ENCODE data around the gene PAGE2. TPM values are rescaled to one million over a fixed set of nuclear protein-coding genes. Genes with fewer than 3 reads are reported as not detected.
"Not testable (repeated sequence)": the region's sequence is repeated elsewhere in the genome, so short reads cannot be mapped to it uniquely, and the experiment has no call there.

Gene PAGE2
- total and polyA plus RNA-seq, 9 of the 15 experiments (the other 6 are each of a cell fraction or from before 2014, with no cell fraction given) = 0.40 to 3.7 (median 1.5) TPM; not detected in 1

DNA sequence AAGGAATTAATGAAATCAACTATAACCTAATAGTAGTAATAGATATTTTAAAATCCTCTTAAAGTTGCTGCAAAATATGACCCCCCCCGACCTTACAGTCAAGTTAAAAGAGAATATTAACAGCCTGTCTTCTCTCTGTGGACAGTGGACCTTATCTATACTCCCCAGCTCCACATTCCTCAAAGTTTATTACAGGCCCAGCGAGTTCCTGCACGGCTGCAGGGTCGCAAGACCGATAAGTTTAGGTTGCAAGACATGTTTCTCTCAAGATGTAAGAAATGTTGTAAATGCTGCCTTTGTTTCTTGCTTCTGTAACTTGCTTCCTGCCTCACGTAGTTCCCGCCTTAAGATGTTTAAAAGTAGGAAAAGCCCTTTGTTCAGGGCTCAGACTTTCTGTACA is 27.8 kb downstream of the PAGE2 start (continued):
- TF ChIP-seq ZBTB11 (CRISPR knock-in tag; IDR thresholded peaks at IDR 0.05) (0 out of 6 replicates have a peak, but pooled peaks of 1 of the 3 experiments have one; percentile 20), BCOR (IDR thresholded peaks at IDR 0.05) (0 out of 2 replicates have a peak, but pooled peaks have one; percentile 15), SMARCC2 (IDR thresholded peaks at IDR 0.05; ENCODE audit: low read depth) (peak; percentile 83), ZMIZ1 (IDR thresholded peaks at IDR 0.05; ENCODE audit: low read depth in 2 of 2, low read length in 2 of 2) (peak in 1 of 2 experiments; percentile 79; a peak in 2 of 4 replicates), FOXK2 (conservative IDR thresholded peaks at IDR 0.05 in 1 of 2, IDR thresholded peaks at IDR 0.05 in 1 of 2; ENCODE audit: low read depth in 2 of 2) (peak; percentile 19 to 59; a peak in 1 of 4 replicates), SMARCE1 (IDR thresholded peaks at IDR 0.05) (peak; percentile 91), HDAC2 (IDR thresholded peaks at IDR 0.05) (peak; percentile 48; the same call in 1 of the 2 replicates), CTBP1 (IDR thresholded peaks at IDR 0.05; ENCODE audit: borderline replicate concordance) (peak; percentile 43; the same call in 1 of the 2 replicates), CBFA2T3 (IDR thresholded peaks at IDR 0.05) (peak; percentile 95), CBFA2T2 (conservative IDR thresholded peaks at IDR 0.05) (peak; percentile 94), CC2D1A (IDR thresholded peaks at IDR 0.05) (peak; percentile 78; the same call in 1 of the 2 replicates), FOXM1 (IDR thresholded peaks at IDR 0.05; ENCODE audit: low read depth) (peak; percentile 80), ETV1 (tag; conservative IDR thresholded peaks at IDR 0.05; ENCODE audit: low read depth) (0 out of 2 replicates have a peak, but pooled peaks have one; percentile 8), ZNF589 (CRISPR knock-in tag; IDR thresholded peaks at IDR 0.05; ENCODE audit: low read depth) (peak; percentile 80; the same call in 1 of the 2 replicates), RBBP5 (IDR thresholded peaks at IDR 0.05; ENCODE audit: borderline replicate concordance, insufficient read depth, low read length, poor library complexity, severe bottlenecking) (peak; percentile 34), TAL1 (IDR thresholded peaks at IDR 0.05) (peak; percentile 96), STAT5A (IDR thresholded peaks at IDR 0.05; ENCODE audit: borderline replicate concordance, low read length) (peak; percentile 81)
- TF ChIP-seq, protein P1, sequence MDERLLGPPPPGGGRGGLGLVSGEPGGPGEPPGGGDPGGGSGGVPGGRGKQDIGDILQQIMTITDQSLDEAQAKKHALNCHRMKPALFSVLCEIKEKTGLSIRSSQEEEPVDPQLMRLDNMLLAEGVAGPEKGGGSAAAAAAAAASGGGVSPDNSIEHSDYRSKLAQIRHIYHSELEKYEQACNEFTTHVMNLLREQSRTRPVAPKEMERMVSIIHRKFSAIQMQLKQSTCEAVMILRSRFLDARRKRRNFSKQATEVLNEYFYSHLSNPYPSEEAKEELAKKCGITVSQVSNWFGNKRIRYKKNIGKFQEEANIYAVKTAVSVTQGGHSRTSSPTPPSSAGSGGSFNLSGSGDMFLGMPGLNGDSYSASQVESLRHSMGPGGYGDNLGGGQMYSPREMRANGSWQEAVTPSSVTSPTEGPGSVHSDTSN (CRISPR knock-in tag; IDR thresholded peaks at IDR 0.05; ENCODE audit: low read depth) = not testable (repeated sequence)
- TF ChIP-seq, protein P1 (tag; conservative IDR thresholded peaks at IDR 0.05; ENCODE audit: low read depth) = peak; percentile 73
- TF ChIP-seq FOXM1 (CRISPR knock-in tag; IDR thresholded peaks at IDR 0.05; ENCODE audit: low read depth) = not testable (repeated sequence)
